Measurements from ENCODE around the gene NTSR2. TPM values are rescaled to one million over a fixed set of nuclear protein-coding genes. Genes with fewer than 3 reads are reported as not detected.

Gene NTSR2
- polyA plus RNA-seq (2011; rRNA removed) (not detected in 2 replicates), polyA minus RNA-seq (2011; rRNA and poly(A)+ RNA removed) (not detected in 2 replicates)

GRCh38 chr2:11669454-11670291, at the start of gene NTSR2:
Gene NTSR2 (minus strand): TSS chr2:11670195. CDS start chr2:11670129, 66 bp downstream.
- H3K4me3 ChIP-seq (ENCODE audit: low read depth, low read length) = no peak within 1 kb of the TSS
- peaks cover 10% of the 10 kb centered on the region for H3K27me3 ChIP-seq (ENCODE audit: control insufficient read depth, insufficient read depth, low read length)
- no peak for DNase-seq (ENCODE audit: low read depth)
- no peaks in the 10 kb centered on the region for H3K36me3 ChIP-seq (ENCODE audit: control insufficient read depth, insufficient read depth, low read length)
- no peak for TF ChIP-seq CTCF (IDR thresholded peaks at IDR 0.05; ENCODE audit: insufficient read depth, low read depth, low read length)
- POLR2A ChIA-PET = no interaction called here
- CTCF ChIA-PET = interaction anchor here (0.6 to 3.2 kb wide), 6 partner anchors 12 to 1187 kb away, joined by 3 to 11 read pairs (median 4); no protein-coding TSS in a partner anchor

GRCh38 chr2:11719230-11719977, 49.4 kb upstream of the NTSR2 start:
- Histone ChIP-seq H3K4me3 (ENCODE audit: low read depth, low read length) (no peak overlapping the region), H3K27me3 (ENCODE audit: control insufficient read depth, insufficient read depth, low read length) (peaks cover 16% of the 10 kb centered on the region), H3K36me3 (ENCODE audit: control insufficient read depth, insufficient read depth, low read length) (no peaks in the 10 kb centered on the region)
- CTCF ChIA-PET = interaction anchor here (0.6 to 3.6 kb wide), 5 partner anchors 11 to 65 kb away, joined by 3 to 13 read pairs (median 3); no protein-coding TSS in a partner anchor
- no peak for TF ChIP-seq CTCF (IDR thresholded peaks at IDR 0.05; ENCODE audit: insufficient read depth, low read depth, low read length)
- POLR2A ChIA-PET = no interaction called here
- DNase-seq (ENCODE audit: low read depth) = no peak

- H3K4me3 ChIP-seq (ENCODE audit: low read depth, low read length) = no peak overlapping the region
- CTCF ChIA-PET = interaction anchor here (1.3 to 3.6 kb wide), 3 partner anchors 30 to 66 kb away, joined by 3 to 13 read pairs (median 5); no protein-coding TSS in a partner anchor
- no peaks in the 10 kb centered on the region for H3K36me3 ChIP-seq (ENCODE audit: control insufficient read depth, insufficient read depth, low read length)
- DNase-seq (ENCODE audit: low read depth) = no peak
- POLR2A ChIA-PET = no interaction called here
- TF ChIP-seq CTCF (IDR thresholded peaks at IDR 0.05; ENCODE audit: insufficient read depth, low read depth, low read length) = no peak
- H3K27me3 ChIP-seq (ENCODE audit: control insufficient read depth, insufficient read depth, low read length) = peaks cover 16% of the 10 kb centered on the region
Measured at GRCh38 chr2:11718606-11719005, 48.6 kb upstream of the NTSR2 start.

GRCh38 chr2:11717623-11718022, 47.6 kb upstream of the NTSR2 start:
- CTCF ChIA-PET = interaction anchor here (0.9 to 3.6 kb wide), 3 partner anchors 24 to 67 kb away, joined by 3 to 13 read pairs (median 5); no protein-coding TSS in a partner anchor
- H3K36me3 ChIP-seq (ENCODE audit: control insufficient read depth, insufficient read depth, low read length) = no peaks in the 10 kb centered on the region

More at GRCh38 chr2:11717623-11718022, 47.6 kb upstream of the NTSR2 start:
- H3K4me3 ChIP-seq (ENCODE audit: low read depth, low read length) = no peak overlapping the region
- no peak for DNase-seq (ENCODE audit: low read depth)
- no peak for TF ChIP-seq CTCF (IDR thresholded peaks at IDR 0.05; ENCODE audit: insufficient read depth, low read depth, low read length)
- peaks cover 16% of the 10 kb centered on the region for H3K27me3 ChIP-seq (ENCODE audit: control insufficient read depth, insufficient read depth, low read length)
- POLR2A ChIA-PET = no interaction called here

Data from BJ (cell line).